Measurements from ENCODE around the gene ARMC9.
"Not testable (repeated sequence)": the region's sequence is repeated elsewhere in the genome, so short reads cannot be mapped to it uniquely, and the experiment has no call there.

Gene ARMC9

GRCh38 chr2:231403421-231404182, 205.2 kb downstream of the ARMC9 start:
- not testable (repeated sequence) for DNase-seq

GRCh38 chr2:231404183-231404578, 205.8 kb downstream of the ARMC9 start:
- not testable (repeated sequence) for DNase-seq

- peak; percentile 32 to 37 for DNase-seq
Measured at GRCh38 chr2:231405601-231406367, 207.4 kb downstream of the ARMC9 start.

- not testable (repeated sequence) for DNase-seq
Measured at GRCh38 chr2:231407686-231408085, 209.3 kb downstream of the ARMC9 start.

GRCh38 chr2:231408304-231408703, 209.9 kb downstream of the ARMC9 start:
- not testable (repeated sequence) for DNase-seq

- DNase-seq, result no peak
Measured at GRCh38 chr2:231409776-231410175, 211.3 kb downstream of the ARMC9 start.

GRCh38 chr2:231410293-231411004, 212.0 kb downstream of the ARMC9 start:
- no peak for DNase-seq

- no peak for DNase-seq
Measured at GRCh38 chr2:231411237-231411636, 212.8 kb downstream of the ARMC9 start.

GRCh38 chr2:231411831-231412617, 213.6 kb downstream of the ARMC9 start:
- peak; percentile 69 to 79 for DNase-seq

- DNase-seq, result no peak
Measured at GRCh38 chr2:231412618-231412963, 214.2 kb downstream of the ARMC9 start.

- no peak for DNase-seq
Measured at GRCh38 chr2:231413456-231413855, 215.0 kb downstream of the ARMC9 start.

GRCh38 chr2:231413921-231414476, 215.6 kb downstream of the ARMC9 start:
- DNase-seq, result no peak

GRCh38 chr2:231415029-231415428, 216.6 kb downstream of the ARMC9 start:
- no peak for DNase-seq

- DNase-seq, result no peak
Measured at GRCh38 chr2:231418820-231419640, 220.6 kb downstream of the ARMC9 start.

- no peak for DNase-seq
Measured at GRCh38 chr2:231421051-231421580, 222.7 kb downstream of the ARMC9 start.

GRCh38 chr2:231422056-231422455, 223.6 kb downstream of the ARMC9 start:
- no peak for DNase-seq

- no peak for DNase-seq
Measured at GRCh38 chr2:231423176-231423575, 224.7 kb downstream of the ARMC9 start.

Data from CD4-positive, alpha-beta T cell treated with Interleukin-1 beta for 1 hour (primary cell).